B cell (primary cell): ENCODE measurements around the gene PDZRN4.
"Not testable (repeated sequence)": the region's sequence is repeated elsewhere in the genome, so short reads cannot be mapped to it uniquely, and the experiment has no call there.

Source experiments
- EZH2 ChIP-seq: IDR thresholded peaks from 2 replicates; pipeline ENCODE4 v1.6.1; 2012; ENCODE audit warnings: borderline replicate concordance, low read depth, mild to moderate bottlenecking, moderate library complexity, low read length; ENCODE audit not compliant: insufficient read depth, poor library complexity, severe bottlenecking
- TF ChIP-seq, protein P1 (sequence below): fragments of 200-600 bp; IDR thresholded peaks from one replicate; pipeline ENCODE4 v1.8.0; 2022; ENCODE audit warnings: antibody characterized with exemption, mild to moderate bottlenecking

DNA sequence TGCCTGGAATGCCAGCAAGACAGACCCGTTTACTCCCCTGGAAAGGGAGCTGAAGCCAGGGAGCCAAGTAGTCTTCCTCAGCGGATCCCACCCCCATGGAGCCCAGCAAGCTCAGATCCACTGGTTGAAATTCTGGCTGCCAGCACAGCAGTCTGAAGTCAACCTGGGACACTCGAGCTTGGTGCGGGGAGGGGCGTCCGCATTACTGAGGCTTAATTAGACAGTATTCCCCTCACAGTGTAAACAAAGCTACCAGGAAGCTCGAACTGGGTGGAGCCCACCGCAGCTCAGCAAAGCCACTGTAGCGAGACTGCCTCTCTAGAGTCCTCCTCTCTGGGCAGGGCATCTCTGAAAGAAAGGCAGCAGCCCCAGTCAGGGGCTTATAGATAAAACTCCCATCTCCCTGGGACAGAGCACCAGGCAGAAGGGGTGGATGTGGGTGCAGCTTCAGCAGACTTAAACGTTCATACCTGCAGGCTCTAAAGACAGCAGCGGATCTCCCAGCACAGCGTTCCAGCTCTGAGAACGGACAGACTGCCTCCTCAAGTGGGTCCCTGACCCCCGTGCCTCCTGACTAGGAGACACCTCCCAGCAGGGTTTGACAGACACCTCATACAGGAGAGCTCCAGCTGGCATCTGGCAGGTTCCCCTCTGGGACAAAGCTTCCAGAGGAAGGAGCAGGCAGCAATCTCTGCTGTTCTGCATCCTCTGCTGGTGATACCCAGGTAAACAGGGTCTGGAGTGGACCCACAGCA lies 92.4 kb downstream of the PDZRN4 start:
- TF ChIP-seq EZH2 = not testable (repeated sequence)
- TF ChIP-seq, protein P1, sequence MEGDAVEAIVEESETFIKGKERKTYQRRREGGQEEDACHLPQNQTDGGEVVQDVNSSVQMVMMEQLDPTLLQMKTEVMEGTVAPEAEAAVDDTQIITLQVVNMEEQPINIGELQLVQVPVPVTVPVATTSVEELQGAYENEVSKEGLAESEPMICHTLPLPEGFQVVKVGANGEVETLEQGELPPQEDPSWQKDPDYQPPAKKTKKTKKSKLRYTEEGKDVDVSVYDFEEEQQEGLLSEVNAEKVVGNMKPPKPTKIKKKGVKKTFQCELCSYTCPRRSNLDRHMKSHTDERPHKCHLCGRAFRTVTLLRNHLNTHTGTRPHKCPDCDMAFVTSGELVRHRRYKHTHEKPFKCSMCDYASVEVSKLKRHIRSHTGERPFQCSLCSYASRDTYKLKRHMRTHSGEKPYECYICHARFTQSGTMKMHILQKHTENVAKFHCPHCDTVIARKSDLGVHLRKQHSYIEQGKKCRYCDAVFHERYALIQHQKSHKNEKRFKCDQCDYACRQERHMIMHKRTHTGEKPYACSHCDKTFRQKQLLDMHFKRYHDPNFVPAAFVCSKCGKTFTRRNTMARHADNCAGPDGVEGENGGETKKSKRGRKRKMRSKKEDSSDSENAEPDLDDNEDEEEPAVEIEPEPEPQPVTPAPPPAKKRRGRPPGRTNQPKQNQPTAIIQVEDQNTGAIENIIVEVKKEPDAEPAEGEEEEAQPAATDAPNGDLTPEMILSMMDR = not testable (repeated sequence)
